ENCODE data around the gene CLTCL1. TPM values are rescaled to one million over a fixed set of nuclear protein-coding genes. Genes with fewer than 3 reads are reported as not detected.

The CLTCL1 gene
- total RNA-seq, 1 donor, result 7.1 TPM

- TF ChIP-seq CTCF (IDR thresholded peaks at IDR 0.05; ENCODE audit: insufficient read depth, low read length), result no peak
- H3K4me3 ChIP-seq (ENCODE audit: low read depth, low read length), result no peak within 1 kb of the TSS
- DNase-seq (ENCODE audit: low read depth), result no peak
Measured at GRCh38 chr22:19130959-19131684, 160.4 kb downstream of the CLTCL1 start, which contains the start of gene TSSK2. Gene TSSK2, plus strand, starts transcription at chr22:19131308. Its CDS starts 92 bp downstream, at chr22:19131400.

- DNase-seq (ENCODE audit: low read depth), result no peak
- H3K4me3 ChIP-seq (ENCODE audit: low read depth, low read length), result no peak overlapping the region
- no peak for TF ChIP-seq CTCF (IDR thresholded peaks at IDR 0.05; ENCODE audit: insufficient read depth, low read length)
Measured at GRCh38 chr22:19129871-19130270, 161.6 kb downstream of the CLTCL1 start.

Small RNA genes within 50 kb of the gene (small RNA-seq; reads per million reads assigned to genes)
- gene AC000081.1 (not detected), gene RF00398 (not detected)

Other genes with a start within 250 kb of the CLTCL1 start
- 29.2 and 42.7 TPM in 2 replicates for gene DGCR2, start 169.3 kb downstream of the CLTCL1 start, total RNA-seq (ENCODE audit: low replicate concordance)
- not detected in 2 replicates for gene TSSK2, start 160.4 kb downstream of the CLTCL1 start, total RNA-seq (ENCODE audit: low replicate concordance)
- 13.9 and 20.1 TPM in 2 replicates for gene ESS2, start 147.1 kb downstream of the CLTCL1 start, total RNA-seq (ENCODE audit: low replicate concordance)
- not detected in 2 replicates for gene GSC2, start 141.4 kb downstream of the CLTCL1 start, total RNA-seq (ENCODE audit: low replicate concordance)
- 53.2 and 53.4 TPM in 2 replicates for gene SLC25A1, start 113.0 kb downstream of the CLTCL1 start, total RNA-seq (ENCODE audit: low replicate concordance)
- 13.5 and 17.7 TPM in 2 replicates for gene HIRA, start 140.0 kb upstream of the CLTCL1 start, total RNA-seq (ENCODE audit: low replicate concordance)
- 22.6 and 41.8 TPM in 2 replicates for gene MRPL40, start 140.8 kb upstream of the CLTCL1 start, total RNA-seq (ENCODE audit: low replicate concordance)
- 9.6 and 10.5 TPM in 2 replicates for gene C22orf39, start 156.0 kb upstream of the CLTCL1 start, total RNA-seq (ENCODE audit: low replicate concordance)
- gene UFD1, start 187.5 kb upstream of the CLTCL1 start, total RNA-seq (ENCODE audit: low replicate concordance), result 16.3 and 70.8 TPM in 2 replicates
- 2.3 and 22.9 TPM in 2 replicates for gene CDC45, start 188.2 kb upstream of the CLTCL1 start, total RNA-seq (ENCODE audit: low replicate concordance)
- 0.27 and 1.6 TPM in 2 replicates for gene CLDN5, start 232.7 kb upstream of the CLTCL1 start, total RNA-seq (ENCODE audit: low replicate concordance)

Data from fibroblast of the aortic adventitia (primary cell).